ENCODE measurements around the gene CELF2. TPM values are rescaled to one million over a fixed set of nuclear protein-coding genes. Genes with fewer than 3 reads are reported as not detected.
A peak's percentile ranks its signal among the peaks of the same experiment; 100 is the strongest.

The CELF2 gene
- total and polyA plus RNA-seq, 12 donors, result 13.0 to 90.9 (median 80.9) TPM

DNA sequence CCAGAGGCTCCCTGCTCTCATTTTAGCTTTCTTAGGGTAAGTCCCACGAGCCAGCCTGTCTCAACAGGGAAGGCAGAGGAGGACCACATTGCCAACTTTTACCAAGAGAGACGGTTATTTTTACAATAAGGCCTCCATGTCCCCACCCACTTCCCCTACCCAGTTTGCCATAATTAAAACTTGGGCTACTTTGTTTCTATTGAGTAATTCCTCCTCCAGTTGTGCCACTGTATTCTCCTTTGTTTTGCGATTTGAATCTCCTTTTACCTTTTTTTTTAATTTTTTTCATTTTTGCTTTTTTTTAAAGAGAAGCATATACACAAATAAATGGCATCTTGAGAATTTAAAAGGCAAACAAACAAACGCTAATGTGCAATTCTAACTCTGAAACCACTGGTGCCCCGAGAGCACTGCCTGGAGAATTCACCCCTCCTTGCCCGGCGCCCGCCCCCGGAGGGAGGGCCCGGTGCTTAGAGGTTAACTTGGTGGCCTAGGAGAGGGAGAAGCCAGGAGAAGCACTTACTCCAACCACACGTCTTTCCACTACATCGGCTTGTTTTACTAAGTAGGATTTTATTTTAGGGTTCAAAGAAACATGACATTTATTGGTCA, 311.5 kb downstream of the CELF2 start:
- 40 to 47% methylated on average over 12 of the region's 12 CpGs for WGBS, 2 donors
- peak overlapping the region in 9 of 10 donors; percentile 18 to 81 (median 63) for H3K27ac ChIP-seq
- H3K4me1 ChIP-seq, result peaks cover 27 to 58% (median 48%) of the 10 kb centered on the region in 9 donors
- ATAC-seq (peak in 5 of 8 donors; percentile 27 to 48 (median 38)), DNase-seq (no peak)
- H3K9me3 ChIP-seq, result no peaks in the 10 kb centered on the region
- peak overlapping the region in 2 of 10 donors; percentile 3 to 12 for H3K4me3 ChIP-seq
- H3K27me3 ChIP-seq, result no peaks in the 10 kb centered on the region
- H3K36me3 ChIP-seq, result peaks cover 0 to 99% (median 0%) of the 10 kb centered on the region in 9 donors
- TF ChIP-seq, protein P1, sequence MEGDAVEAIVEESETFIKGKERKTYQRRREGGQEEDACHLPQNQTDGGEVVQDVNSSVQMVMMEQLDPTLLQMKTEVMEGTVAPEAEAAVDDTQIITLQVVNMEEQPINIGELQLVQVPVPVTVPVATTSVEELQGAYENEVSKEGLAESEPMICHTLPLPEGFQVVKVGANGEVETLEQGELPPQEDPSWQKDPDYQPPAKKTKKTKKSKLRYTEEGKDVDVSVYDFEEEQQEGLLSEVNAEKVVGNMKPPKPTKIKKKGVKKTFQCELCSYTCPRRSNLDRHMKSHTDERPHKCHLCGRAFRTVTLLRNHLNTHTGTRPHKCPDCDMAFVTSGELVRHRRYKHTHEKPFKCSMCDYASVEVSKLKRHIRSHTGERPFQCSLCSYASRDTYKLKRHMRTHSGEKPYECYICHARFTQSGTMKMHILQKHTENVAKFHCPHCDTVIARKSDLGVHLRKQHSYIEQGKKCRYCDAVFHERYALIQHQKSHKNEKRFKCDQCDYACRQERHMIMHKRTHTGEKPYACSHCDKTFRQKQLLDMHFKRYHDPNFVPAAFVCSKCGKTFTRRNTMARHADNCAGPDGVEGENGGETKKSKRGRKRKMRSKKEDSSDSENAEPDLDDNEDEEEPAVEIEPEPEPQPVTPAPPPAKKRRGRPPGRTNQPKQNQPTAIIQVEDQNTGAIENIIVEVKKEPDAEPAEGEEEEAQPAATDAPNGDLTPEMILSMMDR (IDR thresholded peaks at IDR 0.05), result no peak
- intact Hi-C loops (cut with DNase I), result no loop called here

DNA sequence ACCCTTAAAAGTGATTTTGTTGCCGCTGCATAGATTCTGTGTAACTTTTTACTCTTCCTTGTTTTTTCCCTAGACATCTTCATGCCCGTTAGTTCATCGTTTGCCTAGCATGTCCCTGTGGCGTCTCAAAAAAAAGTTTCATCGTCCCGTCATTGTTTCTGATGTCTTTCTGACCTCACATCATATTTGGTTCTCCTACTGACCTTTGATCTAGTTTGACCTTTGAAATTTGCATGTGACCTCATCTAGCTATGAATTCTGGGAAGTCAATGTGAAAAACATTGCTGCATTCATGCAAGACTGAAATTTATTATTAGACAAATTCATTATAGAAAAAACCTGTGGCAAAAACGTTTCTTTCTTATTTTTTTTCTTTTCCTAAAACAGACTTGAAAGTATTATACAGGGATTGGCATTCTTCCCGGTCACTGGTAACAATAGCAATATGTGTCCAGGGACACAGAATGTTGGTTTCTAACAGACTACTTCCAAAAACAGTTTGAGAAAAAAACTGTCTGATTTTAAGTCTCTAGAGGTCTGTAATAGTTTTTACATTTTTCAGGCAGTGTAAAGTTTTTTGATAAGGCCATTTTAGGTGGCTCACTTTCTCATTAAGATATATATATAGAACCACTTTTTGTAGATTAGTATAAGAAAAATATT, 312.8 kb downstream of the CELF2 start:
- peaks cover 27 to 70% (median 56%) of the 10 kb centered on the region in 9 donors for H3K4me1 ChIP-seq
- peak overlapping the region in 1 of 10 donors; percentile 10 for H3K4me3 ChIP-seq
- TF ChIP-seq, protein P1 (IDR thresholded peaks at IDR 0.05), result no peak
- no peaks in the 10 kb centered on the region for H3K27me3 ChIP-seq
- H3K9me3 ChIP-seq, result no peaks in the 10 kb centered on the region
- intact Hi-C loops (cut with DNase I), result no loop called here
- peak in 5 of 8 donors; percentile 32 to 73 (median 44) for ATAC-seq
- peak in 1 of 2 donors; percentile 66 for DNase-seq
- H3K27ac ChIP-seq, result peak overlapping the region in 9 of 10 donors; percentile 14 to 81 (median 63)
- WGBS, 2 donors, result 34 to 44% methylated on average over 8 of the region's 8 CpGs
- peaks cover 0 to 96% (median 0%) of the 10 kb centered on the region in 9 donors for H3K36me3 ChIP-seq

DNA sequence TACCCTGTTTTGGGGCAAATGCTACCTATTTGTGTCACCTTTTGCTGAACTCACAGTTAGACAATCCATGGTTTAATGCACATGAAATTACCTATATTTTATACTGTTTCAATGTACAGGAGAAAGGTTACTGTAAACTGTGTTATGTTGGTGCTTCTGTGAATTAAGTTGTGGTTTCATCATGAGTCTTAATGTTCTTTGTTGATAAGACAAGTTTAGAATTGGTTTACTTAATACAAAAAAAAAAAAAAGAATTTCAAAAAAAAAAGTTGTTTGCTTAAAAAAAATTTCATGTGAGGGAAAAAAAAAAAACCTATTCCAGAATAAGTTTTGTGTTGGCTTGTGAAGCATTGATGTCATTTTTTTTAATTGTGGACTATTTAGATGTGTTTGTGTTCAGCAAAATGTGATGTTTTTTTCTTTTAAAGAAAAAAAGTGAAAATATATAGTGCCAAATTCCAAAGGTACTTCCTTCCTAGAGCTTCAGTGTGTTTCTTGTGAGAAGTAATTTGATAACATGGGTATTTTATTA, 313.4 kb downstream of the CELF2 start:
- Histone ChIP-seq H3K36me3 (peaks cover 0 to 90% (median 0%) of the 10 kb centered on the region in 9 donors), H3K4me3 (no peak overlapping the region), H3K9me3 (no peaks in the 10 kb centered on the region), H3K4me1 (peaks cover 27 to 70% (median 56%) of the 10 kb centered on the region in 9 donors), H3K27me3 (no peaks in the 10 kb centered on the region), H3K27ac (peak overlapping the region in 6 of 10 donors; percentile 56 to 81 (median 64))
- DNase-seq (no peak), ATAC-seq (no peak)
- intact Hi-C loops (cut with DNase I), result no loop called here
- TF ChIP-seq, protein P1 (IDR thresholded peaks at IDR 0.05), result no peak

DNA sequence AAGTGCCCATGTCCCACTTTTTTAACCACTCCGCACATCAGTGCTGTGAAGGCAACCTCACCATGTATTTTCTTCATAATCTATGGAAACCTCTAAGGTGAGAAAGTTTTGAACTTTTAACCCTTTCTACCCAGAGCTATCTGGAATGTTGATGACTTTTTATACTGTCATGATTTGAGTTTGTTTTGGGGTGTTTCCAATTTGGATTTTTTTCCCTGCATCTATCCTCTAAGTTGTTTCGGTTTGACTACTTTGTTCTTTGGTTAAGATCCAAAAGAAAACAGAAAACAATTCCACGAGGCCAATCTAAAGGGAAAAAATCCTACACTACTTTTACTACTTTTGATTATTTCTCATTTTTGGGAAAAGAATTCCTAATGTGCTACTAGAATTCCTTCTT, 314.1 kb downstream of the CELF2 start:
- WGBS, 2 donors, result 54 to 61% methylated on average over 3 of the region's 3 CpGs
- no peaks in the 10 kb centered on the region for H3K27me3 ChIP-seq
- intact Hi-C loops (cut with DNase I), result no loop called here
- no peak overlapping the region for H3K4me3 ChIP-seq
- H3K9me3 ChIP-seq, result no peaks in the 10 kb centered on the region
- H3K4me1 ChIP-seq, result peaks cover 27 to 70% (median 56%) of the 10 kb centered on the region in 9 donors
- ATAC-seq (no peak), DNase-seq (no peak)
- peaks cover 0 to 83% (median 0%) of the 10 kb centered on the region in 9 donors for H3K36me3 ChIP-seq
- TF ChIP-seq, protein P1 (IDR thresholded peaks at IDR 0.05), result no peak
- H3K27ac ChIP-seq, result peak overlapping the region in 4 of 10 donors; percentile 7 to 81 (median 54)
